ENCODE measurements around the gene ABCA7. TPM values are rescaled to one million over a fixed set of nuclear protein-coding genes. Genes with fewer than 3 reads are reported as not detected.

The ABCA7 gene
- total RNA-seq, 1 donor from 2014 or later = 110 TPM

Other genes with a start within 250 kb of the ABCA7 start
- 244 TPM for gene PTBP1, start 242.7 kb upstream of the ABCA7 start, total RNA-seq (ENCODE audit: unreplicated experiment)
- 392 TPM for gene PLPPR3, start 218.2 kb upstream of the ABCA7 start, total RNA-seq (ENCODE audit: unreplicated experiment)
- gene AZU1, start 212.3 kb upstream of the ABCA7 start, total RNA-seq (ENCODE audit: unreplicated experiment) = 2.2 TPM
- gene PRTN3, start 199.1 kb upstream of the ABCA7 start, total RNA-seq (ENCODE audit: unreplicated experiment) = not detected
- not detected for gene ELANE, start 187.8 kb upstream of the ABCA7 start, total RNA-seq (ENCODE audit: unreplicated experiment)
- not detected for gene CFD, start 180.4 kb upstream of the ABCA7 start, total RNA-seq (ENCODE audit: unreplicated experiment)
- 65.0 TPM for gene MED16, start 146.9 kb upstream of the ABCA7 start, total RNA-seq (ENCODE audit: unreplicated experiment)
- not detected for gene RNU6-9, start 146.6 kb upstream of the ABCA7 start, total RNA-seq (ENCODE audit: unreplicated experiment)
- gene R3HDM4, start 126.9 kb upstream of the ABCA7 start, total RNA-seq (ENCODE audit: unreplicated experiment) = 61.9 TPM
- gene KISS1R, start 122.8 kb upstream of the ABCA7 start, total RNA-seq (ENCODE audit: unreplicated experiment) = not detected
- gene ARID3A, start 114.1 kb upstream of the ABCA7 start, total RNA-seq (ENCODE audit: unreplicated experiment) = 148 TPM
- gene WDR18, start 55.8 kb upstream of the ABCA7 start, total RNA-seq (ENCODE audit: unreplicated experiment) = 52.1 TPM
- 0.93 TPM for gene GRIN3B, start 39.7 kb upstream of the ABCA7 start, total RNA-seq (ENCODE audit: unreplicated experiment)
- 222 TPM for gene TMEM259, start 19.0 kb upstream of the ABCA7 start, total RNA-seq (ENCODE audit: unreplicated experiment)
- not detected for gene RNU6-2, start 18.6 kb upstream of the ABCA7 start, total RNA-seq (ENCODE audit: unreplicated experiment)
- gene CNN2, start 13.5 kb upstream of the ABCA7 start, total RNA-seq (ENCODE audit: unreplicated experiment) = 117 TPM
- 1.7 TPM for gene ARHGAP45, start 27.1 kb downstream of the ABCA7 start, total RNA-seq (ENCODE audit: unreplicated experiment)
- gene POLR2E, start 55.3 kb downstream of the ABCA7 start, total RNA-seq (ENCODE audit: unreplicated experiment) = 140 TPM
- 210 TPM for gene GPX4, start 63.9 kb downstream of the ABCA7 start, total RNA-seq (ENCODE audit: unreplicated experiment)
- 65.5 TPM for gene SBNO2, start 134.2 kb downstream of the ABCA7 start, total RNA-seq (ENCODE audit: unreplicated experiment)
- gene STK11, start 165.7 kb downstream of the ABCA7 start, total RNA-seq (ENCODE audit: unreplicated experiment) = 48.2 TPM
- gene CBARP, start 197.9 kb downstream of the ABCA7 start, total RNA-seq (ENCODE audit: unreplicated experiment) = 74.7 TPM
- gene ATP5F1D, start 201.6 kb downstream of the ABCA7 start, total RNA-seq (ENCODE audit: unreplicated experiment) = 129 TPM
- gene MIDN, start 208.5 kb downstream of the ABCA7 start, total RNA-seq (ENCODE audit: unreplicated experiment) = 325 TPM
- 341 TPM for gene CIRBP, start 229.2 kb downstream of the ABCA7 start, total RNA-seq (ENCODE audit: unreplicated experiment)
- 17.3 TPM for gene FAM174C, start 235.4 kb downstream of the ABCA7 start, total RNA-seq (ENCODE audit: unreplicated experiment)
- gene EFNA2, start 245.8 kb downstream of the ABCA7 start, total RNA-seq (ENCODE audit: unreplicated experiment) = 61.4 TPM